Gastroesophageal sphincter (tissue), 4 donors: ENCODE data around the gene SLC66A3. TPM values are rescaled to one million over a fixed set of nuclear protein-coding genes. Genes with fewer than 3 reads are reported as not detected.
A peak's percentile ranks its signal among the peaks of the same experiment; 100 is the strongest.

Experiments
- ATAC-seq: fragments of 150-250 bp; one replicate; pipeline ENCODE4 v1.9.1; 2016; ENCODE audit warnings: mild to moderate bottlenecking, moderate library complexity
- H3K27ac ChIP-seq, 4 donors: fragments of 200-600 bp; sonication (generic) in 3 of 4; 1 replicate in 3 of 4; 2 replicates in 1 of 4; pipeline ENCODE4 v1.5.1; 2016 to 2019
- H3K27me3 ChIP-seq: fragments of 200-600 bp; sonication (generic); one replicate; pipeline ENCODE4 v1.5.1; 2019
- H3K36me3 ChIP-seq, 2 donors: fragments of 200-600 bp; sonication (generic); one replicate each; pipeline ENCODE4 v1.5.1; 2019; ENCODE audit warnings: control low read depth in 1 of 2
- H3K4me1 ChIP-seq, 3 donors: fragments of 200-600 bp; sonication (generic); 1 replicate in 2 of 3; 2 replicates in 1 of 3; pipeline ENCODE4 v1.5.1; 2016 to 2019; ENCODE audit warnings: control low read depth in 2 of 3
- H3K4me3 ChIP-seq, 2 donors: fragments of 200-600 bp; sonication (generic); one replicate each; pipeline ENCODE4 v1.5.1; 2019; ENCODE audit warnings: mild to moderate bottlenecking in 1 of 2, moderate library complexity in 1 of 2
- H3K9me3 ChIP-seq, 3 donors: fragments of 200-600 bp; sonication (generic); one replicate each; pipeline ENCODE4 v1.5.1; 2017 to 2019; ENCODE audit warnings: control low read depth in 2 of 3
- EP300 ChIP-seq: sonication (generic); formaldehyde crosslinking; IDR thresholded peaks from one replicate; pipeline ENCODE4 v1.6.1; 2017; ENCODE audit warnings: antibody characterized with exemption, mild to moderate bottlenecking
- POLR2A ChIP-seq, 2 donors: fragments of 450-650 bp; IDR thresholded peaks; one replicate each; pipeline ENCODE4 v1.6.1; 2017; ENCODE audit warnings: antibody characterized with exemption in 2 of 2, mild to moderate bottlenecking in 2 of 2, moderate library complexity in 1 of 2
- POLR2AphosphoS5 ChIP-seq: sonication (generic); formaldehyde crosslinking; IDR thresholded peaks from one replicate; pipeline ENCODE4 v1.6.1; 2017; ENCODE audit warnings: antibody characterized with exemption
- WGBS, 2 donors: methylation state at CpG; one replicate each; pipeline ENCODE4 v1.1.5; 2018; ENCODE audit warnings: low coverage in 1 of 2; 5-methylcytosine and 5-hydroxymethylcytosine counted together
- total RNA-seq, 4 donors: library from RNA; depleted of rRNA; stranded (reverse); fragments of >200 nt; gene quantifications; one replicate each; pipeline ENCODE4 v1.1.0, GENCODE V29; 2016
- TF ChIP-seq, protein P1 (sequence below), 4 experiments: fragments of 200-600 bp in 2 of 4; fragments of 450-650 bp in 2 of 4; sonication (generic) in 1 of 4; IDR thresholded peaks; one replicate each; pipeline ENCODE4 v1.5.1; 2017 to 2019; ENCODE audit warnings: antibody characterized with exemption in 4 of 4, mild to moderate bottlenecking in 2 of 4, moderate library complexity in 2 of 4

SLC66A3 gene
- total RNA-seq, 4 donors from 2014 or later: 28.1 to 49.8 (median 41.5) TPM

DNA sequence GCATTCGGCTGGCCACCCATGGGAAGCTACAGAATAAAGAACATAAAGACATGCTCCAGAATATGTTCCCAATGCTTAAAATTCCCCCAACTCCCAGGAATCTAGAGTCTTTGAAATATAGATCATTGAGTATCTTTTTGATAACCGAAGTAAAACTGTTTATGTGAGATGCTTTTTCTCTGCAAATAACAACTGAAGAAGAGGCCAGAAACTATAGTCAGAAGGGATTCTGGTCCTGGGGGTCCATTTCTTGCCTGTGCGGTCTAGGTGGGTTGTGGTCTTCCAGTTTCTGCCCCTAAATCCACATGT lies 30.6 kb upstream of the SLC66A3 start:
- peaks cover 33% of the 10 kb centered on the region for H3K27me3 ChIP-seq
- H3K27ac ChIP-seq: no peak overlapping the region
- no peak for ATAC-seq
- no peaks in the 10 kb centered on the region for H3K9me3 ChIP-seq
- TF ChIP-seq EP300 (no peak), POLR2A (IDR thresholded peaks at IDR 0.05) (no peak), POLR2AphosphoS5 (no peak)
- TF ChIP-seq, protein P1, sequence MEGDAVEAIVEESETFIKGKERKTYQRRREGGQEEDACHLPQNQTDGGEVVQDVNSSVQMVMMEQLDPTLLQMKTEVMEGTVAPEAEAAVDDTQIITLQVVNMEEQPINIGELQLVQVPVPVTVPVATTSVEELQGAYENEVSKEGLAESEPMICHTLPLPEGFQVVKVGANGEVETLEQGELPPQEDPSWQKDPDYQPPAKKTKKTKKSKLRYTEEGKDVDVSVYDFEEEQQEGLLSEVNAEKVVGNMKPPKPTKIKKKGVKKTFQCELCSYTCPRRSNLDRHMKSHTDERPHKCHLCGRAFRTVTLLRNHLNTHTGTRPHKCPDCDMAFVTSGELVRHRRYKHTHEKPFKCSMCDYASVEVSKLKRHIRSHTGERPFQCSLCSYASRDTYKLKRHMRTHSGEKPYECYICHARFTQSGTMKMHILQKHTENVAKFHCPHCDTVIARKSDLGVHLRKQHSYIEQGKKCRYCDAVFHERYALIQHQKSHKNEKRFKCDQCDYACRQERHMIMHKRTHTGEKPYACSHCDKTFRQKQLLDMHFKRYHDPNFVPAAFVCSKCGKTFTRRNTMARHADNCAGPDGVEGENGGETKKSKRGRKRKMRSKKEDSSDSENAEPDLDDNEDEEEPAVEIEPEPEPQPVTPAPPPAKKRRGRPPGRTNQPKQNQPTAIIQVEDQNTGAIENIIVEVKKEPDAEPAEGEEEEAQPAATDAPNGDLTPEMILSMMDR (IDR thresholded peaks at IDR 0.05): no peak
- no peak overlapping the region for H3K4me3 ChIP-seq
- no peaks in the 10 kb centered on the region for H3K36me3 ChIP-seq
- 65 to 94% methylated on average over 2 of the region's 3 CpGs for WGBS, 2 donors
- H3K4me1 ChIP-seq: peaks cover 0 to 3% (median under 1%) of the 10 kb centered on the region in 3 donors

DNA sequence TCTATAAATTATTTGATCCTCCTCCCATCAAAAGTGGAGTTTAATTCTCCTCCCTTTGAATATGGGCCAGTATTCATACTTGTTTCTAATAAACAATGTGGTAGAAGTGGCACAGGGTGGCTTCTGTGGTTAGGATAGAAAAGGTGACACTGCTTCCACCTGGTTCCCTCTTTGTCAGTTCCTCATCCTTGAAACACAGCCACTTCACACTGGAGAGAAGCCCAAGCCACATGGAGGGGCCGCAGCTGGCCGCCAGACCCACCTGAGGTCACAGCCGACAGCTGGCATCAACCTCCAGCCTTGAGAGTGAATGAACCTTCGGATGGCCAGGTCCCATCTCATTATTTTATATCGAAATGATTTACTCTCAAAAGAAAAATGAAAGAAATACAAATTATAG lies 27.5 kb upstream of the SLC66A3 start:
- Histone ChIP-seq H3K4me1 (peaks cover 4 to 21% (median 8%) of the 10 kb centered on the region in 3 donors), H3K27me3 (peaks cover 31% of the 10 kb centered on the region), H3K27ac (no peak overlapping the region), H3K9me3 (no peaks in the 10 kb centered on the region), H3K36me3 (no peaks in the 10 kb centered on the region), H3K4me3 (no peak overlapping the region)
- ATAC-seq: no peak
- TF ChIP-seq POLR2AphosphoS5 (no peak), POLR2A (IDR thresholded peaks at IDR 0.05) (no peak), EP300 (no peak)
- TF ChIP-seq, protein P1 (IDR thresholded peaks at IDR 0.05): no peak
- WGBS, 2 donors: 66 to 69% methylated on average over 2 to 5 of the region's 5 CpGs

DNA sequence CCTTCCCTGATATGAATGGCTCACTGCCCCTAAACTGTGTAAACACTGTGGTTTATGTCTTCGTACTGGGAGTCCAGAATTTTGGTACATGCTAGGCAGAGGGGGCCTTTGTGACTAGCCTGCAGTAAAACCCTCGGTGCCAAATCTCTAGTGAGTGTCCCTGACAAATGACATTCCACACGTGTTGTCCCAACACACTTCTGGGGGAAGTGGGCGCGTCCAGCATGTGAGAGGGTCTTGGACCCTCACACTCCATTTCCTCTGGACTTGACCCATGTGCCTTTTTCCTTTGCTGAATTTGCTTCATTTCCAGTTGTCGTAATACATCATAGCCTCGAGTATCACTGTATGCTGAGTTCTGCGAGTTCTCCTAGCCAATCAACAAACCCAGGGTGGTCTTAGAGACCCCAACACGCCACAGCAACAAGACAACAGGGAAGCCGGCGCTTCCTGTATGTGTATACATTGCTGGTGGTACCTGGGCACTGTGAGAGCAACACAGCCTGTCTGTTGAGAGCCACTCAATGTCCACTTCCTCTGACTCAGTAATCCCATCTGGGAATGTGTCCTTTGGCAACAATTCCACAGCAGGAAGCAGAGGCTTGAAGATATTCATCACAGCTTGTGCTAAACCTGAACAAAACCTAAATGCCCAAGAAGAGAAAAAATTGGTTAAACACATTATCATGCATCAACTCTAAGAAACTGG lies 26.9 kb upstream of the SLC66A3 start:
- WGBS, 2 donors: 48 to 55% methylated on average over 5 to 8 of the region's 11 CpGs
- Histone ChIP-seq H3K36me3 (no peaks in the 10 kb centered on the region), H3K4me1 (peaks cover 4 to 26% (median 11%) of the 10 kb centered on the region in 3 donors), H3K4me3 (no peak overlapping the region), H3K27me3 (peaks cover 25% of the 10 kb centered on the region), H3K9me3 (no peaks in the 10 kb centered on the region), H3K27ac (peak overlapping the region in 1 of 4 donors; percentile 5)
- ATAC-seq: no peak
- TF ChIP-seq POLR2AphosphoS5 (no peak), POLR2A (IDR thresholded peaks at IDR 0.05) (no peak), EP300 (no peak)
- TF ChIP-seq, protein P1 (IDR thresholded peaks at IDR 0.05): no peak

DNA sequence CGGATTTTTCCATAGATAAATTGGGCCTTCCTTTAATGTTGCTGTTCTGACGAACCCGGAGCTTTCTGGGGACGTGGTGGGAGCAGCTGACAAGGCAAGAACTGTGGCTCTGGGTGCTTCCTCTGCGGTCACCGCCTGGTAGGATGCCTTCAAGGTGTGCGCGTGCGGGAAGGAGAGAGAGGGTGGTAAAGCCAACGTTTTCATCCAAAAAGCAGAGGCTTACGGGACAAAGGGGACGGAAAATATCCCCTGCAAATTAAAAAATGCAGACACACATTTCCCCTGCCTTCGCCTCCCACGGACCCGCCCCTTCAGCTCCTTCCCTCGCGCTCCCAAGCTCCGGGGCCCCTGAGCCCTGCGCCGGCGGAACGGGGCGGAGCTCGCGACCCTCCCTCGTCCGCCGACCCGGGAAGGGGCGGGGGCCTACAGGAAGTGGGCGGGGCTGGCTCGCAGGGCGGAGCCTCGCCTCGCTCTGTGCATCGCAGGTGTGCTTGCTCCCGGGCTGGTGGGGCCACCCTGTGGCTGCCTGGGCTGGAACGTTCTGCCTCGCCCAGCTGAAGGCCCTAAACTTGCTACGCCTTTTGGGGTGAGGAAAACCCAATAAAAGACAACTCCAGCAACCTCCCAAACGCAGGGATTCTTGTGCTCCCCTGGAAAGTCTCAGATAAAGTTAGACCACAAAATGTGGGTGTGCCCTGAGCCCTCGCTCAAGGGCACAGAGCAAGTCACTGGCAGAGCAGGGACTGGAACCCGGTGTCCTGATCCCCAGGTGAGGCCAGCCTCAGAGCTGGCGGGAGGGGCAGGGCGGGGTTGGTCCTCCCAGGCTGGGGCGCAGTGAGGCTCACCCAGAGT lies 25.4 kb upstream of the SLC66A3 start:
- no peak for ATAC-seq
- peak overlapping the region in 2 of 4 donors; percentile 27 to 59 for H3K27ac ChIP-seq
- peaks cover 11% of the 10 kb centered on the region for H3K27me3 ChIP-seq
- H3K4me1 ChIP-seq: peaks cover 4 to 35% (median 14%) of the 10 kb centered on the region in 3 donors
- H3K9me3 ChIP-seq: no peaks in the 10 kb centered on the region
- H3K36me3 ChIP-seq: no peaks in the 10 kb centered on the region
- TF ChIP-seq, protein P1 (IDR thresholded peaks at IDR 0.05): peak in 1 of 4 experiments; percentile 37
- no peak for TF ChIP-seq EP300
- peak overlapping the region; percentile 16 to 47 for H3K4me3 ChIP-seq
- WGBS, 2 donors: 0 to 26% methylated on average over 4 to 18 of the region's 46 CpGs
